HCT116 (cell line): ENCODE results near the gene ZXDC. TPM values are rescaled to one million over a fixed set of nuclear protein-coding genes. Genes with fewer than 3 reads are reported as not detected.

ENCODE experiments used
- ATAC-seq: fragments of 200-7000 bp; cut with Tn5 transposase; 2 replicates; pipeline ENCODE4 v1.9.1; 2020; ENCODE audit warnings: mild to moderate bottlenecking, moderate library complexity
- BruUV-seq: library from RNA; stranded (reverse); fragments of 400-500 nt; replicated peaks from 2 replicates; lab custom pipeline; 2021; lab: Mats Ljungman, UMichigan
- CTCF ChIA-PET: fragments of 300-600 bp; sonication (Branson Sonifier 250); formaldehyde crosslinking; loops from one replicate; lab custom pipeline; 2021; ENCODE audit warnings: antibody characterized with exemption; lab: Charles Lee
- POLR2A ChIA-PET: fragments of 300-600, 350-600 bp; sonication (Branson Sonifier 250); formaldehyde crosslinking; loops from one replicate; lab custom pipeline; 2021; ENCODE audit warnings: antibody characterized with exemption; lab: Charles Lee
- RAD21 ChIA-PET, 2 experiments: fragments of 300-600 bp; sonication (Branson Sonifier 250); formaldehyde crosslinking; loops; one replicate each; lab custom pipeline; 2023; ENCODE audit warnings: low total read pairs in 2 of 2; ENCODE audit not compliant: uncharacterized antibody in 2 of 2, unreplicated experiment in 2 of 2, low non-redundant PET in 1 of 2; lab: Charles Lee
- DNase-seq: peaks from one replicate; pipeline ENCODE4 v3.0.0-alpha.2; 2010; ENCODE audit warnings: low read depth, low spot score
- H2AFZ ChIP-seq: fragments of 200-600 bp; shearing (Covaris generic), sonication (generic); 2 replicates; pipeline ENCODE4 v1.6.1; 2017; ENCODE audit warnings: low read depth, mixed run types, mixed read lengths, antibody characterized with exemption, low read length; ENCODE audit not compliant: poor library complexity, severe bottlenecking
- H3K27ac ChIP-seq: 2 replicates; pipeline ENCODE4 v1.5.1; 2012; ENCODE audit warnings: low read depth, low read length
- H3K27me3 ChIP-seq: fragments of 200-600 bp; sonication (generic); 2 replicates; pipeline ENCODE4 v1.6.1; 2016; ENCODE audit warnings: mixed run types, low read length, mixed read lengths; ENCODE audit not compliant: insufficient read depth
- H3K36me3 ChIP-seq, 2 experiments: fragments of 200-500 bp in 1 of 2; fragments of 200-600 bp in 1 of 2; sonication (Bioruptor generic) in 1 of 2; sonication (generic) in 1 of 2; 2 replicates each; pipeline versions ENCODE4 v1.5.1 to v1.6.1; 2014 to 2016; ENCODE audit warnings: low read length in 2 of 2, inconsistent platforms in 1 of 2, mixed read lengths in 1 of 2, mixed run types in 1 of 2; ENCODE audit not compliant: insufficient read depth in 2 of 2, control insufficient read depth in 1 of 2
- H3K4me1 ChIP-seq, 2 experiments: fragments of 200-600 bp in 1 of 2; sonication (generic) in 1 of 2; 2 replicates each; pipeline versions ENCODE4 v1.5.1 to v1.6.1; 2012 to 2017; ENCODE audit warnings: low read length in 2 of 2, inconsistent platforms in 1 of 2, mild to moderate bottlenecking in 1 of 2, mixed read lengths in 1 of 2, mixed run types in 1 of 2, moderate library complexity in 1 of 2; ENCODE audit not compliant: insufficient read depth in 2 of 2, control insufficient read depth in 1 of 2
- H3K4me2 ChIP-seq: fragments of 200-600 bp; sonication (generic); 2 replicates; pipeline ENCODE4 v1.6.1; 2017; ENCODE audit warnings: mixed run types, low read length, mixed read lengths
- H3K4me3 ChIP-seq, 2 experiments: fragments of 200-600 bp in 1 of 2; sonication (generic) in 1 of 2; replicated peaks in 1 of 2; 2 replicates each; pipeline ENCODE4 v1.5.1; 2011 to 2016; ENCODE audit warnings: low read length in 2 of 2, control low read depth in 1 of 2, low read depth in 1 of 2, mild to moderate bottlenecking in 1 of 2, mixed read lengths in 1 of 2, mixed run types in 1 of 2
- H3K79me2 ChIP-seq: fragments of 200-600 bp; sonication (generic); 2 replicates; pipeline ENCODE4 v1.6.1; 2017; ENCODE audit warnings: mild to moderate bottlenecking, mixed run types, low read length, moderate library complexity, mixed read lengths; ENCODE audit not compliant: insufficient read depth
- H3K9ac ChIP-seq: fragments of 200-600 bp; sonication (generic); 2 replicates; pipeline ENCODE4 v1.6.1; 2016; ENCODE audit warnings: low read length, mixed read lengths
- H3K9me2 ChIP-seq: fragments of 200-600 bp; sonication (generic), shearing (Covaris generic); 2 replicates; pipeline ENCODE4 v1.6.1; 2017; ENCODE audit warnings: mixed run types, mild to moderate bottlenecking, moderate library complexity; ENCODE audit not compliant: insufficient read depth
- H3K9me3 ChIP-seq, 2 experiments: fragments of 200-500 bp in 1 of 2; fragments of 200-600 bp in 1 of 2; sonication (Bioruptor generic) in 1 of 2; sonication (generic) in 1 of 2; 2 replicates each; pipeline ENCODE4 v1.6.1; 2014 to 2017; ENCODE audit warnings: low read length in 2 of 2, mixed read lengths in 2 of 2, inconsistent platforms in 1 of 2, low read depth in 1 of 2, mild to moderate bottlenecking in 1 of 2, mixed run types in 1 of 2, moderate library complexity in 1 of 2; ENCODE audit not compliant: control insufficient read depth in 1 of 2, insufficient read depth in 1 of 2
- H4K20me1 ChIP-seq: fragments of 200-600 bp; sonication (generic), shearing (Covaris generic); 2 replicates; pipeline ENCODE4 v1.6.1; 2017; ENCODE audit warnings: mixed run types, mild to moderate bottlenecking, moderate library complexity; ENCODE audit not compliant: insufficient read depth
- CBX3 ChIP-seq: IDR thresholded peaks from 2 replicates; pipeline ENCODE4 v1.6.1; 2012; ENCODE audit warnings: low read depth
- CEBPB ChIP-seq: IDR thresholded peaks from 2 replicates; pipeline ENCODE4 v1.6.1; 2012; ENCODE audit warnings: low read depth
- EGR1 ChIP-seq: IDR thresholded peaks from 2 replicates; pipeline ENCODE4 v1.6.1; 2012; ENCODE audit warnings: low read depth
- ELF1 ChIP-seq: IDR thresholded peaks from 2 replicates; pipeline ENCODE4 v1.6.1; 2012; ENCODE audit warnings: low read depth, borderline replicate concordance
- EZH2 ChIP-seq: fragments of 200-600 bp; sonication (generic); IDR thresholded peaks from 2 replicates; pipeline ENCODE4 v1.6.1; 2017; ENCODE audit warnings: antibody characterized with exemption, mixed run types
- FOSL1 ChIP-seq: IDR thresholded peaks from 2 replicates; pipeline ENCODE4 v1.6.1; 2012; ENCODE audit warnings: low read depth
- POLR2A ChIP-seq: IDR thresholded peaks from 2 replicates; pipeline ENCODE4 v1.7.0; 2011; ENCODE audit warnings: borderline replicate concordance; ENCODE audit not compliant: insufficient read depth, insufficient read length; ENCODE audit errors: extremely low read depth
- POLR2AphosphoS5 ChIP-seq: IDR thresholded peaks from 2 replicates; pipeline ENCODE4 v1.6.1; 2011; ENCODE audit warnings: mild to moderate bottlenecking, low read depth, low read length, moderate library complexity
- SIN3A ChIP-seq: IDR thresholded peaks from 2 replicates; pipeline ENCODE4 v1.6.1; 2012; ENCODE audit warnings: low read depth
- SP1 ChIP-seq: IDR thresholded peaks from 2 replicates; pipeline ENCODE4 v1.6.1; 2012; ENCODE audit warnings: low read depth
- SRF ChIP-seq: IDR thresholded peaks from 2 replicates; pipeline ENCODE4 v1.6.1; 2012; ENCODE audit warnings: low read depth
- YY1 ChIP-seq: IDR thresholded peaks from 2 replicates; pipeline ENCODE4 v1.6.1; 2011; ENCODE audit warnings: low read length, low read depth, moderate library complexity, mild to moderate bottlenecking; ENCODE audit not compliant: insufficient replicate concordance; ENCODE audit errors: extremely low read depth
- ZFX ChIP-seq: fragments of 450-650 bp; IDR thresholded peaks from 2 replicates; pipeline ENCODE4 v1.6.1; 2017
- ZNF274 ChIP-seq: fragments of 200-500 bp; sonication (Bioruptor generic); IDR thresholded peaks from 2 replicates; pipeline ENCODE4 v1.6.1; 2014; ENCODE audit warnings: mild to moderate bottlenecking, low read depth, low read length, inconsistent platforms
- intact Hi-C: fragments of 100-400 bp; cut with micrococcal nuclease; formaldehyde crosslinking; loops from 2 replicates; pipeline ENCODE4 v1.10.0; 2022
- total RNA-seq: library from RNA; stranded (reverse); gene quantifications from one replicate; pipeline ENCODE4 v1.2.1, GENCODE V29; 2021; ENCODE audit not compliant: unreplicated experiment
- TF ChIP-seq, protein P1 (sequence below), 3 experiments: fragments of 200-600 bp in 1 of 3; sonication (generic) in 1 of 3; IDR thresholded peaks in 2 of 3; conservative IDR thresholded peaks in 1 of 3; 2 replicates each; pipeline ENCODE4 v1.5.1; 2012 to 2017; ENCODE audit warnings: low read depth in 2 of 3, low read length in 2 of 3, antibody characterized with exemption in 1 of 3, borderline replicate concordance in 1 of 3, control low read depth in 1 of 3, mild to moderate bottlenecking in 1 of 3, mixed read lengths in 1 of 3, mixed run types in 1 of 3, moderate library complexity in 1 of 3; ENCODE audit not compliant: insufficient read depth in 1 of 3
- TF ChIP-seq, protein P2 (sequence below): IDR thresholded peaks from 2 replicates; pipeline ENCODE4 v1.6.1; 2012
- TF ChIP-seq, protein P3 (sequence below): IDR thresholded peaks from 2 replicates; pipeline ENCODE4 v1.6.1; 2012

Gene ZXDC
- total RNA-seq, 1 experiment from 2014 or later, result 29.9 TPM

DNA sequence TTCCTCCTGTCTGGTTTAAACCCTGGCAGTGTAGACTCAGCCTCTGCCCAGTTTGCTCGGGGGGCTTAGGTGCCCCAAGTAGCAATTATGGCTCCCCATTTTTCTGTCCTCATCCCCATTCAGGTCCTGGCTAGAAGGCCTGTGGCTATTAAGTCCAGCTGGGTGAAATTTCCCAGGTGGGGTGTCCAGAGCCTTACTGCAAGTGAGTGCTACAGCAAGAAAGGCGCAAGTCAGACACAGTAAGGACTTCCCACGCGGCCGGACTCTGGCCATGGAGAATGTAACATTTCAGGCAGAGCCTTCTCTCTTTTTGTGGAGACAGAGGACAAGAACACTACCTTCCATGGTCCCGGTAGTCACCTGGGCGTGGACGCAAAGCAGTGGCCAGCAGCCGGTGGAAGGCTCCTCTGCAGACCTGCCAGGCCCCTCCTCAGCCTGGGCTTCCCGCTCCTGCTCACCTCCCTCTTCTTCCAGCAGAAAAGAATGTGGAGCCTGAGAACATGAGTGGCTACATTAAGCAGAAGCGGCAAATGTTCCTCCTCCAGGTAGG is 57.6 kb downstream of the ZXDC start:
- H3K79me2 ChIP-seq, result no peaks in the 10 kb centered on the region
- CTCF ChIA-PET, result no interaction called here
- POLR2A ChIA-PET, result no interaction called here

More for the DNA sequence above, 57.6 kb downstream of the ZXDC start:
- H3K4me3 ChIP-seq, result no peak overlapping the region
- no peak for ATAC-seq
- H3K9ac ChIP-seq, result no peak overlapping the region
- TF ChIP-seq EGR1 (no peak), POLR2A (no peak), EZH2 (no peak), SRF (no peak), SP1 (no peak), POLR2AphosphoS5 (no peak), ZFX (no peak), ZNF274 (no peak), SIN3A (no peak), CEBPB (no peak), ELF1 (no peak), CBX3 (no peak), FOSL1 (no peak), YY1 (no peak)
- TF ChIP-seq, protein P1, sequence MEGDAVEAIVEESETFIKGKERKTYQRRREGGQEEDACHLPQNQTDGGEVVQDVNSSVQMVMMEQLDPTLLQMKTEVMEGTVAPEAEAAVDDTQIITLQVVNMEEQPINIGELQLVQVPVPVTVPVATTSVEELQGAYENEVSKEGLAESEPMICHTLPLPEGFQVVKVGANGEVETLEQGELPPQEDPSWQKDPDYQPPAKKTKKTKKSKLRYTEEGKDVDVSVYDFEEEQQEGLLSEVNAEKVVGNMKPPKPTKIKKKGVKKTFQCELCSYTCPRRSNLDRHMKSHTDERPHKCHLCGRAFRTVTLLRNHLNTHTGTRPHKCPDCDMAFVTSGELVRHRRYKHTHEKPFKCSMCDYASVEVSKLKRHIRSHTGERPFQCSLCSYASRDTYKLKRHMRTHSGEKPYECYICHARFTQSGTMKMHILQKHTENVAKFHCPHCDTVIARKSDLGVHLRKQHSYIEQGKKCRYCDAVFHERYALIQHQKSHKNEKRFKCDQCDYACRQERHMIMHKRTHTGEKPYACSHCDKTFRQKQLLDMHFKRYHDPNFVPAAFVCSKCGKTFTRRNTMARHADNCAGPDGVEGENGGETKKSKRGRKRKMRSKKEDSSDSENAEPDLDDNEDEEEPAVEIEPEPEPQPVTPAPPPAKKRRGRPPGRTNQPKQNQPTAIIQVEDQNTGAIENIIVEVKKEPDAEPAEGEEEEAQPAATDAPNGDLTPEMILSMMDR (IDR thresholded peaks at IDR 0.05 in 2 of 3, conservative IDR thresholded peaks at IDR 0.05 in 1 of 3; ENCODE audit: borderline replicate concordance in 1 of 3, insufficient read depth in 1 of 3, low read depth in 2 of 3, low read length in 2 of 3), result no peak
- TF ChIP-seq, protein P2, sequence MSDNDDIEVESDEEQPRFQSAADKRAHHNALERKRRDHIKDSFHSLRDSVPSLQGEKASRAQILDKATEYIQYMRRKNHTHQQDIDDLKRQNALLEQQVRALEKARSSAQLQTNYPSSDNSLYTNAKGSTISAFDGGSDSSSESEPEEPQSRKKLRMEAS, result no peak
- TF ChIP-seq, protein P3, sequence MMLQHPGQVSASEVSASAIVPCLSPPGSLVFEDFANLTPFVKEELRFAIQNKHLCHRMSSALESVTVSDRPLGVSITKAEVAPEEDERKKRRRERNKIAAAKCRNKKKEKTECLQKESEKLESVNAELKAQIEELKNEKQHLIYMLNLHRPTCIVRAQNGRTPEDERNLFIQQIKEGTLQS, result no peak
- H3K27ac ChIP-seq, result no peak overlapping the region
- H3K27me3 ChIP-seq, result no peaks in the 10 kb centered on the region
- H4K20me1 ChIP-seq, result no peaks in the 10 kb centered on the region
- intact Hi-C loops, result no loop called here
- H2AFZ ChIP-seq, result no peak overlapping the region
- RAD21 ChIA-PET, result no interaction called here
- H3K36me3 ChIP-seq, result no peaks in the 10 kb centered on the region
- DNase-seq, result no peak
- no peaks in the 10 kb centered on the region for H3K9me2 ChIP-seq
- no peaks in the 10 kb centered on the region for H3K9me3 ChIP-seq
- peaks cover 10 to 19% of the 10 kb centered on the region in 2 experiments; a peak in 3 of 4 replicates for H3K4me1 ChIP-seq
- BruUV-seq, result no TSS peak
- H3K4me2 ChIP-seq, result no peak overlapping the region
